Muscle of arm (tissue), 12 donors: ENCODE data around the gene BUD13. TPM values are rescaled to one million over a fixed set of nuclear protein-coding genes. Genes with fewer than 3 reads are reported as not detected.
"Not testable (repeated sequence)": the region's sequence is repeated elsewhere in the genome, so short reads cannot be mapped to it uniquely, and the experiment has no call there.

Experiments
- DNase-seq: peaks from one replicate; pipeline ENCODE4 v3.0.0-alpha.2; 2013
- polyA plus RNA-seq, 12 donors: library from polyadenylated mRNA; unstranded; fragments of 120-200 nt; gene quantifications; one replicate each; pipeline ENCODE4 v1.2.1, GENCODE V29; 2013; ENCODE audit not compliant: insufficient read length in 12 of 12

Gene BUD13
- polyA plus RNA-seq, 12 donors: 14.5 to 26.0 (median 19.6) TPM; not detected in 1

DNA sequence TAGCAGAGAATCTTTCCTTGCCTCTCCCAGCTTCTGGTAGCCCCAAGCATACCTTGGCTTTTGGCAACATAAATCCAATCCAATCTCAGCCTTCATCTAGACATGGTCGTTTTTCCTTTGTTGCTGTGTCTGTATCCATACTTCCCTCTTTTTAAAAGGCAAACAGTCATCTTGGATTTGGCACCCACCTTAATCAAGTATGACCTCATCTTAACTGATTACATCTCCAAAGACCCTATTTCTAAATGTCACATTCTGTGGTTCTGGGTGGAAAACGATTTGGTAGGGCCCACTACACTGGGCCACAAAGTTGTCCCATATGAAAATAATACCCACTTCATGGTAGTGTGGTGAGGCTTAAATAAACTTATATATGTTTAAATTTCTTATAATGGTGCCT, 852 bp downstream of the BUD13 start:
- no peak for DNase-seq

DNA sequence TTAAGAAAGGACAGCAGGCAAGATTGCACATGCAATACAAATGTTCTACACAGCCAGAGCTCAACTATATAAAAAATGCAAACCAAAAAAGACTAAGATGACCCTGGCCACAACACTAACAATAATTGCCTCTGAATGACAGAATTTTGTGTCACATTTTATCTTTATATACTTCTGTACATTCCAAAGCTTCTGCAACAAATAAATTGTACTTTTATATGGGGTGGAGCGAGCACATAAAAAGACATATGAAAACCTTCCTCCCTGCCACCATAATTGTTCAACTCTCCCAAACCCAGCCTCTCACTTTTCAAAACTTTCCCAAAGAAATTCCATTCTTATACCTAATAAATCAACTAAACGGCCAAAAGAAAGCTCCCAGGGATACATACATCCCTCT, 10.7 kb downstream of the BUD13 start:
- DNase-seq: no peak

DNA sequence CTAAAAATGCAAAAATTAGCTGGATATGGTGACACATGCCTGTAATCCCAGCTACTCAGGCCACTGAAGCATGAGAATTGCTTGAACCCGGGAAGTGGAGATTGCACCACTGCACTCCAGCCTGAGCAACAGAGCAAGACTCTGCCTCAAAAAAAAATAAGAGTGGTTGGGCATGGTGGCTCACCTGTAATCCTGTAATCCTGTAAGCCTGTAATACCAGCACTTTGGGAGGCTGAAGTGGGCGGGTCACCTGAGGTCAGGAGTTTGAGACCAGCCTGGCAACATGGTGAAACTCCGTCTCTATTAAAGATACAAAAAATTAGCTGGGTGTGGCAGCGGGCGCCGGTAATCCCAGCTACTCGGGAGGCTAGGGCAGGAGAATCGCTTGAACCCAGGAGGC, 16.7 kb downstream of the BUD13 start:
- DNase-seq: not testable (repeated sequence)

DNA sequence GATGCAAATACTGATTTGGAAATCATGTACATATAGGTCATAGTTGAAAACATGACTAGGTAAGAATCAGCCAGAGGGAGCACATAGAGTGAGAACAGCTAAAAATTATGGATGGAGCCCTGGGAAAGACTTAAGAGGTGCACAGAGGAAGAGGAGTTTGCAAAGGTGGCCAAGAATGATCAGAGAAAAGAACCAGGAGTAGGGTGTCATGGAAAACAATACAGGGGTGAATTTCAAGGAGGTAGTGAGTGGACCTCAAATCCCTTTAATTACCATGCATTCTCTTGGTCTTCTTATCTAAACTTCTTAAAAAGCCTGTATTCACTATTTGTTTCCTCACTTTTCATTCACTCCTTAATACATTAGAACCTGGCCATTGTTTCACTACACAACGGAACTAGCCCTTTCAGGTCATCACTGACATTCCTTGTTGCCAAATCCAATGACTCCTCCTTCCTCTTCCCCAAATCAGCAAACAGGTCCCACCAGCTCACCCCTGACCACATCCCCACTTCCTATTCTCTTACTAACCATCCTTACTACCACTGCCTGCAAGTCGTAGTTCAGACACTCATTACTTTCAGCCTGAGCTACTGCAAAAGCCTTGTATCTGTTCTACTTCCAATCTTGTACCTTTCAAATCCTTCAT, 22.6 kb downstream of the BUD13 start:
- no peak for DNase-seq

DNA sequence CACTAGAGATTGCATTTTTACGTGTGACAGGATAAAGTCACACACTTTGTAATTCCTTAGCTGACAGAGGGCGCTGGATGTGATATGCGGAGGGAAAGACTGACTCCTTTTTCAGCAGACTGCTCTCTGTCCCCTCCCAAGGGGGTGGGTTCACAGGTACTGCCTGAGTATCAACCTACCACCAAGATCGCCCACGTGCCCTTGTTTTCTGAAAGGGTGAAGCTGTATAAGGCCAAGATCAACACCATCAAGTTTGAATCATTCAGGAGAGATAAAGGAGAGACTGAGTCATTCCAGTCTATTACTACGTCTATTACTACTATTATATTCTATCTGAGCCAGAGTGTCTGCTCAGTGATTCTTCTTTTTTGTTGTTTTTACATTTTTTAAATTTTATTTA, 30.7 kb downstream of the BUD13 start:
- DNase-seq: no peak

DNA sequence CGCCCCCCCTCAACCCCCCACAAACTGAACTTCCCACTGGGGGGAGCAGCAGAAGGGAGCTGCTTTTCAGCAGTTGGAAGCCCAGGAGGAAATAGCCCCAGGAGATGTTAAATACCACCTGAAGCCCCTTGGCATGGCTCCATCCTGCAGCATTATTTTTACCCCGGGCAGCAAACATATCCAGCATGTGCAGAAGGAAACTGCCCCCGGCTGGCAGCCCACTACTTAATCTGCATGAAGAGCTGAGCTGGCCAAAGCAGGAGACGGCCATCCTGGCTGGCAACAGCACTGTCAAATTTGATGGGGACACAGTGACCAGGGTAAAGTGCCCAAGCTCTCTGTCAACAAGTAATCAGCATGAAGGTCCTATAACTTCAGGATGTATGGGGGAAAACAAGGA, 32.0 kb downstream of the BUD13 start:
- no peak for DNase-seq

DNA sequence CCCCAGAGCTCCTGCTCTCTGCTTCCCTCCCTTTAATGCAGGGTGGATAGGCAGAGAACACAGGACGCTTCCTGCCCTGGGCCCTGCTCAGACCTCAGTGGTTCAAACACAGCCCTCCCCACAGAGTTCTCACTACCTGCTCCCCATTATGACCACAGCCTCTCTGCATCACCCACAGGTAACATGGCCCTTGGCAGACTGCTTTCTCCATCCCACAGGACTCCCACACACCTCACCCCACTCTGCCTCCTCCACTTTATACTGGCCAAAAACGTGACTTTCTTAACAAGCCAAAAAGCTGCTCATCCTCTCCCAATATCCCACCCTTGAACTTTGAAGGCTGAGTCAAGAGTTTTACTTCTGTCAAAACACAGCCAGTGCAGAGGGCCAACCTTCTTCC, 33.8 kb downstream of the BUD13 start:
- no peak for DNase-seq

DNA sequence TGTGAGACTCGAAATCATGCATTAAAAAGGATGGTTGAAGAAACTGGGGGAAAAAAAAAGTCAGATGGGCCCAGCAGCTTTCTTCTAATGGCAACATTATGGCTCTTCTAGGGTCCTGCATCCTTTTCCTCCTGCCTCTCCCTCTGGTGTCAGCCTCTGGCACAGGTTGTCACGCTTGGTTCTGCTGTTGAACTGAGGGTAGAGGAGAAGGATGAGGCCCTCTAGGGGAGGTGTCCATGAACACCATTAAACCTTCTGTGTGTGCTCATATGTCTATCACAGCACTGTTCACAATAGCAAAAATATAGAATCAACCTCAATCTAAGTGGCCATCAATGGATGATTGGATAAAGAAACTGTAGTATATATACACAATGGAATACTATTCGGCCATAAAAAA, 36.0 kb downstream of the BUD13 start:
- no peak for DNase-seq

DNA sequence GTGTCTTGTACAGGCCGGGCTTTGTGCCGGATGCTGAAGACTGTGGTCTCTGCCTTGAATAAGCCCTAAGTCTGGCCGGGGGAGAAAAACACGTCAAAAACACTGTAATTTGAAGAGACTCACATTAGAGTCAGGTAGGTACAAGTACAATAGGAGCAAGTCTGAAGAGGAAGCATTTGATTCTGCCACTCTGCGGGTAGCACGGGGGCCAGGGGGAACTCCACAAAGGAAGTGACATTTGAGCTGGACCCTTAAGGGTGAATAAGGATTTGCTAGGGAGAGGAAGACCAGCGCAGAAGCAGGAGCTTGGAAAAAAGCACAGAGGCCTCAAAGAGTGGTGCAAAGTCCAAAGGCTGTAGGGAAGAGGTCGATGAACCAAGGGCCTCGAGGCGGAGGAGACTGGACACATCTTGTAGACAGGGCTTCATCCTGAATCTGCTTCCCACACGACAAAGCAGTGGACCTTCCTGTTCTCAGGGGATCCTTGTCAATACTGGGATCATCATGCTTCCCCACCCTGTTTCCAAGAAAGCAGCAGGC, 38.7 kb downstream of the BUD13 start:
- no peak for DNase-seq

DNA sequence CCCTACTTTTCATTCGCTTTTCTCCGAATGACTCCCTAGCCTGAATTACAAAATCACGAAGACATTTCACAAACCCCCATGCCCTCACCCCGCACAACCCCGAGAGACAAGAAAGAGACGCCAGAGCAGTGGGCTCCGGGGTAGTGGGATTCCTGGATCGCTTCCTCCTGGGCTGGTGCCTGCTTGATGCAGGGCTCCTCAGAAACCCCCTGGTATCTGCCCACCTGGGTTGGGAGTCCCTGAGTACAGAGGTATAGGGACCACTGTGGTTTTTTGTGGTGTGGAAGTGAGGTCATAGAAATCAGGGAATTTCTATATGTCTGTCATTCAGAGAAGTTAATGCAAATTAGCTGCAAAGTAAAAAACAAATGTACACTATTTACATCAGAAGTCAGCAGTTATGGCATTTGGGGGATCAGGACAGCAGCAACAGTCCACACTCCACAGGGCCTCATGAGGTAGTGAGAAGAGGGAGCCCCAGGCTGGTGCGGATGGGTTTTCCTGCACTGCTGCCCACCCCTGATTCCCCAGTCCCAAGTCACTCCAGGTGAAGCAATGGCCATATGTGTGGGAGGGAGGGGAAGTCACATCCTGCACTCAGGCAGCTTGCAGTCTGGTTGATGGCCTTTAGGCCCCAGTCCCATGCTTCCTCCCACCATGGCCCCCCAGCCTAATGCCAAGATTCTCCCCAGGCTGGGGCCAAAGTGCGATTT, 39.6 kb downstream of the BUD13 start:
- no peak for DNase-seq

DNA sequence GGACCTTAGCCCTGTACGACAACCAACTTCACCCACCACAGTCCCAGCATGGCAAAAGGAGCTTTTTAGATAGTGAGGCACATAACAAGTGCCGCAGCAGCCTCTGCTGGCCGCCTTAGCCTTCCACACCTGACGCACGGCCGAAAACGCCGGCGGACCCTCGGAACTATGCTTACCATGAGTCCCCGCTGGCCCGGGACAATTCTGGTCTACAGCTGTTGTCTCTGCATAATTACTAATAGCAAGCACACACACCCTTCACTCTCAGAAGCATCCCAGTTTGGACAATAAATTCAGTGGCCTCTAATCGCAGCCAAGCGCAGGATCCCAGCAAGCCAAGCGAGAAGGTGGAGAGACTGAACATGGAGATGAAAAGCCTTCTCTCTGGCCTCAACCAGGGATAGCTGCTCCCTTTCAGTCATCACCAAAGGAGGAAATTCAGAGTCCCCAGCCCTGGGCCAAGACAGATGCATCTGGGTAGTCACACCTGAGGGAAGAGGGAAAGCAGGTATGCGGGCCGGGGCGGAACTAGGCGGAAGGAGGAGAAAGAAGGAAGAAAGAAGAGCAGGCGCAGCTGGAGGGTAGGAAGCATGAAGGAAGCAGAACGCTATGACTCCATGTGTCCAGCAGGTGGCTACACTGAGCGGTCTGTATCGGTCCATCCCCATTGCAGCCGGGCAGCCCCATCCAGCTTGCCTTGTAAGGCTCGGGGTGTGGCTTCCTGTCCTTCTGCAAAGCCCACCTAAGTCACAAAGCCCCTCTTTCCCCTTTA, 40.3 kb downstream of the BUD13 start:
- DNase-seq: peak; percentile 48

DNA sequence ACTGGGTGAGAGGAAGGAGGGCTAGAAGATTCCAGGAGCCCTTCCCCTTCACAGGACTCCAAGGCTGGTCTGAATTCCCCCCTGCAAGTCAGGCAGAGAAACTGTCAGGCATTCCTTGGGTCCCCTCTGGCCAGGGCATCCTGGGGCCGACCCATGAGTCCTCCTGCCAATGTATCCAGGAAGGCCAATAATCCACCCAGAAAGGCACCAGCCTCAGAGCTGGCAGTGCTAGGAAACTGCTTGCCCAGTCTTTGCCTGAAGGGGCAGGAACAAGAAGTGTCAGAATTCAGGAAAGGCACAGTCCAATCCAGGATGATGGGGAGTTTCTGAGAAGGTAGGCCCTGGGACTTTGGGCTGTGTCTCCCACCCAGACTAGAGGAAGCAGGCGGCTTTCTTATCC, 41.0 kb downstream of the BUD13 start:
- no peak for DNase-seq

DNA sequence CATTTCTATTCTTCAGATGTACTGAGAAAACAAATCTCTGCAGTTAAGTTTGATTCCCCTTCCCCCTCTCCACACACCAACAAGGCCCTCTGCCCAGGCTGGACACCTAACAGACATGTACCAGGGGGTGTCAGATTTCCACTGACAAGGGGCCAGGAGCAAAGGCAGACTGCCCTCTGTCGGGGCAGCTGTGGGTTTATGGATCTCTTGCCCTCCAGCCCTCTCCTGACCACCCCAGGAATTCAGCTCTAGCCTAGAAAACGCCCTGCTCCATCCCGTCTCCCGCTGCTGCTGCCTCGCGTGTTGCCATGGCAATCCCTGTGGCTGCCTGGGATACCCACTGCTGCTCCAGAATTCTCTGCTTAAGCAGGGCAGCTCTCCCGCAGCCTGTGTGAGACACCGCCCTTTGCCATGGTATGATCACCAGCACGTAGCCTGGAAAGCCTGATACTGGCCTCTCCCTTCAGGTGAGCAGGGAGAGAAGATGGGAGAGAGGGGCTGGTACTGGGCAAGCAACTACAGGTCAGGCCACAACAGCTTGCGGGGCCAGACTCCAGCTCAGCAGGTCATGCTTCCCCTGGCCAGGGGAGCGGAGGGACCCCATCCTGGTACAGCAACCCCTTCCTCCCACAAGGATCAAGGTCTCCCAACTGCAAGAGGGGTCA, 41.6 kb downstream of the BUD13 start:
- DNase-seq: no peak

DNA sequence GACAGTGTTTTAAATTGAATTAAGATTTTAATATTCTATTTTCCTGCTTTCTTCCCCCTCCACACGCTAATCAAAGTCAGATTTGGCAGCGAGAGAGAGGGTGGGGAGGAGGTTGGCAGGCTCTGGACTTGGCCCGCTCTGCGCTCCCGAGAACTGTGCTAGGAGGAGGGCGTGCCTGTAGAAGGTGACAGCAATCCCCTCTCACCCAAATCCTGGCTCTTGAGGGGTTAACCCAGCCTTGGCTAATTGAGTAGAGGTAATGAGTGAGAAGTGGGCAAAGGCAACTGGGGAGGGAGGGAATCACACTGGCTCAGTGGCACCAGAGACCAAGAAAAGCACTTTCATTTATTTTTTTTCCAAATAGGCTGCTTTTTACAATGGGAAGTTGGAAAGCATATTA, 42.2 kb downstream of the BUD13 start:
- no peak for DNase-seq

DNA sequence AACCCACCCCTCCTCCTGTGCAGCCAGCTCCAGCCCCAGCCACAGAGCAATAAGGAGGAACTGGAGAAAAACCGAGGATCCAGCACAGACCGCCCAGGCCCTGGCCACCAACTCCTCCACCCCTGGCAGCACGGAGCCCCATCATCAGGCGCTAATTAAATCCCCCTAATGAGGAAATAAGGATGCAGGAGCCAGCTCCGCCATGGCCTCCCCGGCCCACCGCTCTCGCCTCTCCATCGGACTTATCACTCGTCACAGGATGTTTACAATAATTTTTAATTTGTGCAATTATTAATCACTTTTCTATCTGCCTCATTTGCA, 42.6 kb downstream of the BUD13 start:
- DNase-seq: no peak

DNA sequence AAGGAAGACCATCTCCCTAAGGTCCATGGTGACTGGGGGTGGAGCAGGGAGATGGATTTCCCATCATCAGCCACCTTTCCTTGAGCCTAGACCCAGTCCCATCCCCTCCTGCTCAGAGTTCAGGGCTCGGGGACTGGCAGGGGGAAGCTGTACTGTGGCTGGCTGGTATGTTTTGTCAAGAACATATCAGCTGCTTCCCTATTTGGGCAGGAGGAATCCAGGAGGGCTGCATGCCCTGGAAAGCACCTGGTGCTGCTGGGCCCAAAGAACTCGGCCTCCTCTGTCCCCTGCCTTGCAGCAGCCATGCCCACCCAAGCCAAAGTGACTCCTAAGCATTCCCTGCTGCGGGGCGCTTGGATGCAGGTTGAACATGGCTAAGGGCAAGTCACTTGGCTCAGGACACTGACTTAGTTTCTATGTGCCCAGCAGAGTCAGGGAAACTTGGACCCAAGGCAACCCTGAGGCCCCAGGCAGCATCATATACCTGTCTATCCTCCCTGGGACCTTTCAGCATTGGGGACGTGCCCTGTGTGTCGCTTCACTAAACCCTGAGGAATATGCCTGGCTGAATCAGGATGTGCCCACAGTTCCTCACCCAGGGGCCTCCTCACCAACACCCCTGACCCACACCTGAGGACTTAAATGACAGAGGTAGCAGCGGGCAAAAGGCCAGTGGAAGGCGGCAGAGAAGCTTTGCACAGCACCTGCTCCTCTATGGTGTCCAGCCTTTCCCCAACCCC, 43.1 kb downstream of the BUD13 start:
- no peak for DNase-seq

DNA sequence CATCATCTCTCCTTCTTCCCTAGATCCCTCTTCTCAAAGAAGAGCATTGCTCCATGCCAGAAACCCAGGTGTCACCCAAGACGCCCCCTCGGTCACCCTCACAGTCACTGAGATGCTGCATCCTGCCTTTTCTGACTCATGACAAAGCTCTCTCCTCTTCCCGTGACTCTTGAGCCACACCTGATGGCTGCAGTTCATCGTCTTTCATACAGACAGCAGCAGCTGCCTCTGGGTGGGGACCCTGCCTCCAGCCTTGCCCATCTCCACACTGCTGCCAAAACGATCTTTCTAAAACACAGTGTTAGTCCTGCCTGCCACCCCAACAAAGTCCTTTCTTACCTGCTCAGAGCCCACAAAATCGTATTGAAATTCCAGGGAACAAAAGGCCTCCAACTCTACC, 44.8 kb downstream of the BUD13 start:
- DNase-seq: no peak

DNA sequence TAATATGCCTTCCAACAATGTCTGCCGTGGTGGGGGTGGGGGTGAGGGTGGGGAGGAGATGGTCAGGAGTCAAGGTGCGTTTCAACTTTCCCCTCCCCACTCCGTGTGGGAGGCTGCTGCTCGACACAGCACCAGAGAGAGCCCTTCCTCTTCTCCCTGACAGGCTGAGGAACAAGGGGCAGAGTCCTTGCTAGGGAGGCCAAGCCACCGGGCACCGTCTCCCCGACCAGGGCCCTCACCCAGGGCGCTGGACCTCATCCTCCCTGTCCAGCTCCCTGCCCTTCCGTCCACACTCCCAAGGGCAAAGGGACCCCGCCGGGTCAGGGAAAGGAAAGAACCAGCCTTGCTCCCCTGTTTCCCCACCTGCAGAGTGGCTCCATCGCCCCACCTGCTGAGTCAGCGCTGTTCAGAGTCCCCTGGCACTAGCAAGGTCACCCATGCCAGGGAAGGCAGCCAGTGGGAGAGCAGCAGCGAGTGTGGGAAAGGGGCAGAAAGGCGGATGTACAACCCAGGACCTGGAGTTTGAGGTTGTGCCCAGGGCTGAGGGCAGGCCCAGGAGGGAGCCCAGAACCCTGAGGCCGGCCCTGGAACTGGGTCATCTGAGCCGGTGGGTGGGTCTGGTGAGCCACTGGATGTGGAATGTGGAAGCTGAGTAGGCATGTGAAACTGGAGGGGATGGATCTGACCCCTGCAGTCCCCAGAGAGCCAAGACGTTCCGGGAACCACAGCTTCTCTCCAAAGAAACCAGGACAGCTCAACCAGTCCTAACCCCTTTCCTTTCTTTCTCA, 47.2 kb downstream of the BUD13 start:
- no peak for DNase-seq

DNA sequence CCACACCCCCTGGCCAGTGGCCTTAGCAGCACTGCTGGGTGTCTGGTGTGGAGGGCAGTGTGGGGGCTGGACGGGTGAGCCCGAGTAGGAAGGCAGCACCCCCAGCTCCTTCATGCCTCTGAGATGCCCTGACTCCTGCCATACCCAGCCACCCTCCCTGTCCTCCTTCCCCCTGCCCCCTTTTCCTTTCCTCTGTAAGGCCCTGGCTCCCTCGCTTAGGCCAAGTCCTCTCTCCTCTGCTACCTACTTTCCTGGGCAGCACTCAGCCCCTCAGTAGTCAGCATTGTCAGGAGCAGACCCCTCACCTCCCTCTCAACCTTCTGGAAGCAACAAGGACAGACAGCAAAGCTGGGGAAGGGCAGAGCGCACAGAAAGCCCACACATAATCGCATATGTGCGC, 48.0 kb downstream of the BUD13 start:
- no peak for DNase-seq

DNA sequence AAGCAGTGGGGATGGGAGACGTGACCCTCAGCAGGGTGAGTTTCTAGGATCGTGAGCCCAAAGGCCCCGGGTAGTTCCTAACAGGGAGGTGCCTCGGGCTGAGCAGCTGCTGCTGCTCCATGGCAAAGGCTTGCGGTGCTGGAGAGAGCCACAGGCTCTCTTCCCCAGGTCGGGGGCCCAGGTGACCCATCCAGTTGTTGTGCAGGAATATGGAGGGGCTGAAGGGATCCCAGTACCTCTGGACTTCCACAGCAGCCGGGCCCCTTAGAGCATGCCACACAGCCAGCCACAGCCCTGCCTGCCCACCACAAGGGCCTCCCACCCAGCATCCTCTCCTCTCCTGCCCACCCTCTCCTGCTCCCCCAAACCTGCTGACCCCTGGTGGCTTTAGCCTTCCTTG, 49.3 kb downstream of the BUD13 start:
- DNase-seq: no peak

DNA sequence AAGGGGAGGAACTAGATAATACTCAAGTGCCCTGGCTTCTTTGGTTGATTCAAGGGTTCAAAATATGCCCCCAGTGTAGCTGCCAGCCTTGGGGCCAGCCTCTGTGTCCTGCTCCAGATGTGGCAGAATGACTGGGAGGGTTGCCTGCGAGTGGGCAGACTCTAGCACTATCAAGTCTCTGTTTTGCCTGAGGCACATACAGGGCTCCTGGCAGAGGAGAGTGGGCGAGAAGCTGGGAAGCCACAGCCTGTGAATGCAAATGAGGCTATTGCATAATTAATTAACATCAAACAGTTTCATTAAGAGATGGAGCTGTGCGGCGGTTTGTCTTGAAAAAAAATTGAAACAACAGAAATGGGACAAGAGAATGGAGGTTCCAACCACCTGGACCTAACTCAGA, 50.8 kb downstream of the BUD13 start:
- no peak for DNase-seq
